ENCODE measurements around the gene FBLN5. TPM values are rescaled to one million over a fixed set of nuclear protein-coding genes. Genes with fewer than 3 reads are reported as not detected.

The FBLN5 gene
- total RNA-seq, 4 donors from 2014 or later = 19.6 to 36.8 (median 27.3) TPM

GRCh38 chr14:91884664-91885063 is 62.8 kb downstream of the FBLN5 start:
- no peak overlapping the region for H3K4me3 ChIP-seq
- H3K36me3 ChIP-seq = no peaks in the 10 kb centered on the region
- H3K4me1 ChIP-seq = peaks cover under 1% of the 10 kb centered on the region in 2 donors
- DNase-seq (no peak), ATAC-seq (peak in 1 of 2 donors; percentile 34)
- TF ChIP-seq CTCF (IDR thresholded peaks at IDR 0.05 in 4 of 5, conservative IDR thresholded peaks at IDR 0.05 in 1 of 5) = no peak
- no peak for TF ChIP-seq POLR2A (IDR thresholded peaks at IDR 0.05)
- no peaks in the 10 kb centered on the region for H3K9me3 ChIP-seq
- peaks cover 0 to 5% (median 0%) of the 10 kb centered on the region in 3 donors for H3K27me3 ChIP-seq
- intact Hi-C loops (cut with DNase I; ENCODE audit: low total_unique reads) (no loop called here), in situ Hi-C loops (cut with MboI; ENCODE audit: low sequenced_read_pairs in 4 of 4) (no loop called here)
- H3K27ac ChIP-seq = peak overlapping the region; percentile 61 to 69 (median 66)

GRCh38 chr14:91883753-91884152 is 63.7 kb downstream of the FBLN5 start:
- no peaks in the 10 kb centered on the region for H3K36me3 ChIP-seq
- ATAC-seq = peak; percentile 81 to 84
- peaks cover 0 to 5% (median 0%) of the 10 kb centered on the region in 3 donors for H3K27me3 ChIP-seq
- H3K4me3 ChIP-seq = no peak overlapping the region
- intact Hi-C loops (cut with DNase I; ENCODE audit: low total_unique reads) = no loop called here
- DNase-seq = peak; percentile 70 to 78
- H3K27ac ChIP-seq = peak overlapping the region; percentile 61 to 69 (median 66)
- TF ChIP-seq POLR2A (IDR thresholded peaks at IDR 0.05) = no peak
- no peak for TF ChIP-seq CTCF (IDR thresholded peaks at IDR 0.05 in 4 of 5, conservative IDR thresholded peaks at IDR 0.05 in 1 of 5)
- no peaks in the 10 kb centered on the region for H3K9me3 ChIP-seq
- in situ Hi-C loops (cut with MboI; ENCODE audit: low sequenced_read_pairs in 4 of 4) = no loop called here
- H3K4me1 ChIP-seq = no peaks in the 10 kb centered on the region

DNA sequence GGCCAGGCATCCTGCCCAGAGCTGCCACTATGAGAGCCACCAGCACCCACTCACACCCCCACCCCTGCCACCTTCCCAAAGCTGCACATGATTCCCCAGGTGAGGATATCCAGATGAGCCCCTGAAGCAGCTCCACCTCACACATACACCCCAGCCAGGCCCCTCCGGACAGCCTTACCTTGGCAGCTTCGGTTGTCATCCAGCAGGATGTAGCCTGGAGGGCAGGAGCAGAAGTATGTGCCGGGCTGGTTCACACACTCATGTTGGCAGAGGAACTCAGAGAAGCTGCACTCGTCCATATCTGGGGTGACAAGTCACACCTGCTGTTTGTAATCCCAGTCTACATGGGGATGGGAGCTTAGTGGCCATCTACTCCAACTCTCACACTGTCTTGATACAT is 64.7 kb downstream of the FBLN5 start:
- no peak for TF ChIP-seq CTCF (IDR thresholded peaks at IDR 0.05 in 4 of 5, conservative IDR thresholded peaks at IDR 0.05 in 1 of 5)
- no peak for TF ChIP-seq POLR2A (IDR thresholded peaks at IDR 0.05)
- no peaks in the 10 kb centered on the region for H3K36me3 ChIP-seq

DNA sequence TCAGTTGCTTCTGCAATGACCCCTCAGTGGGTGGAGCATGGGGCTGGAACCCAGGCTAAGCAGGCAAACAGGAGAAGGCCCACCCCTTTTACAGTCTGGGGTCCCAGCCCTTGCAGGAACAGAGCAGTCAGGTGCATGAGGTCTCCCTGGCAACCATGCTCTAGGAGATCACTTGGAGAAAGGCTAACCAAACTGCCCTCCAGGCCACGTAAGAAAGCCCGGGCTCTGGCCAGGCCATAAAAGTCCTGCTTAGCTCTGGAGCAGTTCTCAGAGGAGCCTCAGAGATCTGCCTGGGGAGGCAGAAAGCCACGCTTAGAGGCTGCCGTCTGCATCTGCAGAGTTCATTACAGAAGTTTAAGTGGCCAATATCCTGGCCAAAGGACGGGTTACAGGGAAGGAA is 65.1 kb downstream of the FBLN5 start:
- H3K9me3 ChIP-seq = no peaks in the 10 kb centered on the region
- peaks cover 0 to 5% (median 0%) of the 10 kb centered on the region in 3 donors for H3K27me3 ChIP-seq
- ATAC-seq (no peak), DNase-seq (no peak)
- no peaks in the 10 kb centered on the region for H3K4me1 ChIP-seq
- H3K36me3 ChIP-seq = no peaks in the 10 kb centered on the region
- in situ Hi-C loops (cut with MboI; ENCODE audit: low sequenced_read_pairs in 4 of 4) (no loop called here), intact Hi-C loops (cut with DNase I; ENCODE audit: low total_unique reads) (no loop called here)
- peak overlapping the region; percentile 49 to 61 (median 56) for H3K27ac ChIP-seq
- H3K4me3 ChIP-seq = no peak overlapping the region
- TF ChIP-seq CTCF (IDR thresholded peaks at IDR 0.05 in 4 of 5, conservative IDR thresholded peaks at IDR 0.05 in 1 of 5) (no peak), POLR2A (IDR thresholded peaks at IDR 0.05) (no peak)

More for the DNA sequence above, 64.7 kb downstream of the FBLN5 start:
- Histone ChIP-seq H3K27me3 (peaks cover 0 to 5% (median 0%) of the 10 kb centered on the region in 3 donors), H3K4me3 (no peak overlapping the region), H3K27ac (peak overlapping the region; percentile 49 to 61 (median 56)), H3K9me3 (no peaks in the 10 kb centered on the region), H3K4me1 (no peaks in the 10 kb centered on the region)
- DNase-seq (no peak), ATAC-seq (no peak)
- in situ Hi-C loops (cut with MboI; ENCODE audit: low sequenced_read_pairs in 4 of 4) = no loop called here
- intact Hi-C loops (cut with DNase I; ENCODE audit: low total_unique reads) = no loop called here

- DNase-seq = no peak
- Histone ChIP-seq H3K27me3 (peaks cover 0 to 5% (median 0%) of the 10 kb centered on the region in 3 donors), H3K9me3 (no peaks in the 10 kb centered on the region), H3K4me3 (no peak overlapping the region), H3K27ac (no peak overlapping the region), H3K4me1 (no peaks in the 10 kb centered on the region), H3K36me3 (no peaks in the 10 kb centered on the region)
- intact Hi-C loops (cut with DNase I; ENCODE audit: low total_unique reads) = loop anchor here (10.0 kb wide), 1 partner anchor 94 kb away; no protein-coding TSS in a partner anchor
- in situ Hi-C loops (cut with MboI; ENCODE audit: low sequenced_read_pairs in 4 of 4) = no loop called here
- TF ChIP-seq POLR2A (IDR thresholded peaks at IDR 0.05) (no peak), CTCF (IDR thresholded peaks at IDR 0.05 in 4 of 5, conservative IDR thresholded peaks at IDR 0.05 in 1 of 5) (no peak)
- ATAC-seq = no peak
These were observed 68.3 kb downstream of the FBLN5 start for GRCh38 chr14:91879196-91879595.
